ENCODE results near the gene CTNND2. TPM values are rescaled to one million over a fixed set of nuclear protein-coding genes. Genes with fewer than 3 reads are reported as not detected.

Gene CTNND2
- total RNA-seq, 1 experiment from 2014 or later = 7.0 TPM

DNA sequence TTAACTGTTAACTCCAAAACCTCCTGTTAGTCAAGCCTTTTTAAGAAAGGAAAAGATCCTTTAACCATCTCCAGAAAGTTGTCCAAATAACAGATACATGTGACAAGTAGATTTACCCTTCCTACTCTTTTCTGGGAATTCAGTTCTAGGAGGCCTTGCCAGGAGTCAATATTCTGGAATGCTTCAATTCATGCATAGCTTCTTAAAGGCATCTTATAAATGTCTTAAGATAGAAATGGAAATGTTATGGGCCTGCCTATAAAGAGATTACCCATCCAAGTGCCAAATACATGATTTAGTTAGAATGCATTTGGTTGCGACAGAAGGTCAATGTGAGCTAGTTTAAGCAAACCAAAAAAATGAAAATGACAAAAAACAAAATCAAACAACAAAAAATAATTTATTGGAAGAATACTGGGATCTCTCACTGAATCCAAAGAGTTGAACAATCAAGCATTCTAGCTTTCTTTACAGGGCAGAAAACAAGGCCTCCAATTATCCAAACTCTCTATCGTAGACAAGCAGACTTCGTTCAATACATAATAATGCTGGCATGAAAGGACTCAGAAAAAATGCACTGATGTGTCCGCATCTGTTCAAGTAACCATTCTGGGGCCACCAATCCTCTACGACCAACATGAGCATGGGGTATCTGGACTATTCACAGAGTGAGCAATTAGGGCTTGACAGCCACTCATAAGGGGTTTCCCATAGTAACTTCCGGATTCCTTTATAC lies 188.6 kb downstream of the CTNND2 start:
- Histone ChIP-seq H3K79me1 (ENCODE audit: insufficient read depth, low read depth, low read length, poor library complexity, severe bottlenecking) (no peaks in the 10 kb centered on the region), H2BK15ac (ENCODE audit: low read depth, low read length) (no peak overlapping the region), H3K4ac (ENCODE audit: low read depth, low read length) (no peak overlapping the region), H3K23ac (ENCODE audit: insufficient read length, low read depth, low read length) (no peak overlapping the region), H3K4me2 (ENCODE audit: insufficient read depth, insufficient read length, low read length) (no peak overlapping the region), H3K27ac (ENCODE audit: insufficient read length, low read depth, low read length) (no peak overlapping the region), H4K8ac (replicated peaks; ENCODE audit: insufficient read length, low read depth, low read length) (no peak overlapping the region), H3K18ac (ENCODE audit: insufficient read length, low read depth, low read length) (no peak overlapping the region), H2BK5ac (ENCODE audit: insufficient read length, low read length) (no peak overlapping the region), H3K56ac (ENCODE audit: insufficient read length, low read depth, low read length) (no peak overlapping the region), H3K14ac (ENCODE audit: insufficient read depth, low read length) (no peak overlapping the region), H2BK120ac (ENCODE audit: low read depth, low read length, poor library complexity, severe bottlenecking) (no peak overlapping the region), H2AK5ac (ENCODE audit: insufficient read length, low read length) (no peak overlapping the region), H4K91ac (ENCODE audit: insufficient read length, low read depth, low read length) (no peak overlapping the region), H3K9ac (ENCODE audit: extremely low read depth, insufficient read length, low read length) (no peak overlapping the region), H4K20me1 (ENCODE audit: control insufficient read depth, insufficient read depth, insufficient read length) (no peaks in the 10 kb centered on the region), H2BK12ac (ENCODE audit: insufficient read length, low read depth, low read length) (no peak overlapping the region), H4K5ac (ENCODE audit: insufficient read length, low read depth, low read length) (no peak overlapping the region), H3K4me1 (ENCODE audit: insufficient read depth, low read length) (no peaks in the 10 kb centered on the region; the same call in 1 of the 2 replicates), H3T11ph (ENCODE audit: low read length) (no peak overlapping the region), H2AFZ (ENCODE audit: low read length) (no peak overlapping the region), H3K23me2 (ENCODE audit: insufficient read length, low read depth, low read length, poor library complexity, severe bottlenecking) (no peaks in the 10 kb centered on the region), H3K27me3 (ENCODE audit: insufficient read depth, low read length) (no peaks in the 10 kb centered on the region), H3K79me2 (ENCODE audit: insufficient read depth, low read length) (no peaks in the 10 kb centered on the region), H3K9me3 (ENCODE audit: control insufficient read depth, low read depth, low read length) (no peaks in the 10 kb centered on the region), H2BK20ac (ENCODE audit: low read depth, low read length, poor library complexity, severe bottlenecking) (no peak overlapping the region)
- H3K4me3 Mint-ChIP-seq = no peak overlapping the region
- H3K36me3 Mint-ChIP-seq (ENCODE audit: insufficient read depth in 1 of 3, low read depth in 3 of 3) = no peaks in the 10 kb centered on the region
- no peak overlapping the region for H3K27ac Mint-ChIP-seq
- DNase-seq = no peak
- H3K27me3 Mint-ChIP-seq (ENCODE audit: low read depth) = no peaks in the 10 kb centered on the region
- H3K4me1 Mint-ChIP-seq = peaks cover 14 to 25% of the 10 kb centered on the region in 2 experiments
- TF ChIP-seq, protein P1, sequence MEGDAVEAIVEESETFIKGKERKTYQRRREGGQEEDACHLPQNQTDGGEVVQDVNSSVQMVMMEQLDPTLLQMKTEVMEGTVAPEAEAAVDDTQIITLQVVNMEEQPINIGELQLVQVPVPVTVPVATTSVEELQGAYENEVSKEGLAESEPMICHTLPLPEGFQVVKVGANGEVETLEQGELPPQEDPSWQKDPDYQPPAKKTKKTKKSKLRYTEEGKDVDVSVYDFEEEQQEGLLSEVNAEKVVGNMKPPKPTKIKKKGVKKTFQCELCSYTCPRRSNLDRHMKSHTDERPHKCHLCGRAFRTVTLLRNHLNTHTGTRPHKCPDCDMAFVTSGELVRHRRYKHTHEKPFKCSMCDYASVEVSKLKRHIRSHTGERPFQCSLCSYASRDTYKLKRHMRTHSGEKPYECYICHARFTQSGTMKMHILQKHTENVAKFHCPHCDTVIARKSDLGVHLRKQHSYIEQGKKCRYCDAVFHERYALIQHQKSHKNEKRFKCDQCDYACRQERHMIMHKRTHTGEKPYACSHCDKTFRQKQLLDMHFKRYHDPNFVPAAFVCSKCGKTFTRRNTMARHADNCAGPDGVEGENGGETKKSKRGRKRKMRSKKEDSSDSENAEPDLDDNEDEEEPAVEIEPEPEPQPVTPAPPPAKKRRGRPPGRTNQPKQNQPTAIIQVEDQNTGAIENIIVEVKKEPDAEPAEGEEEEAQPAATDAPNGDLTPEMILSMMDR (conservative IDR thresholded peaks at IDR 0.05) = no peak
- H3K9me3 Mint-ChIP-seq = no peaks in the 10 kb centered on the region
- WGBS (ENCODE audit: extremely low coverage, insufficient read length, low lambda C conversion rate) = no CpG with 5 or more reads among the region's 6 CpGs
